ENCODE data around the gene MEP1B.
"Not testable (repeated sequence)": the region's sequence is repeated elsewhere in the genome, so short reads cannot be mapped to it uniquely, and the experiment has no call there.

Gene MEP1B

GRCh38 chr18:32213693-32214092 is 23.9 kb downstream of the MEP1B start:
- H3K4me1 ChIP-seq (ENCODE audit: insufficient read depth, low read length), result no peaks in the 10 kb centered on the region
- H3K36me3 ChIP-seq (ENCODE audit: insufficient read depth, low read length), result no peaks in the 10 kb centered on the region
- no peak overlapping the region for H3K4me3 ChIP-seq (ENCODE audit: low read depth in 1 of 2, low read length in 2 of 2)
- no peak overlapping the region for H3K27ac ChIP-seq (ENCODE audit: low read depth, low read length)
- no peaks in the 10 kb centered on the region for H3K9me3 ChIP-seq (ENCODE audit: low read length)
- no peak overlapping the region for H3K9ac ChIP-seq (ENCODE audit: low read length)
- H3K27me3 ChIP-seq (ENCODE audit: control insufficient read depth in 1 of 2, insufficient read depth in 2 of 2, low read length in 2 of 2), result no peaks in the 10 kb centered on the region

DNA sequence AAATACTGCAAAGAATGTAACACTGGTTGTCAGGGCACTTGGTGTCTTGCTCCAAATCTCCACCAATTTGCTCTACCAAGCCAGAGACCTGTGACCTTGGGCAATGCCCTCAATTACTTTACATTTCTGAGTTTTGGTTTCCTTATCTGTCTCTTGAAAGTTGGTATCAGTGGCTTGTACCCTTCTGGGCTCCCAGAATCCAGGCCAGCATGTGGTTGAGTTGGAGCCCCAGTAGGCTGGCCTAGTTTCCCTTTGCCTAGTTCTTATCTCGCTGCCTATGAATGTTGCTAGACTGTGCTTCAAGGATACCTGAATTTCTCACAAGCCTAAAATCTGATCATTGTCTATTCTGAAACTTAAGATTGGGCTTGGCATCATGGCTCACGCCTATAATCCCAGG is 26.6 kb downstream of the MEP1B start:
- H3K27ac ChIP-seq (ENCODE audit: low read depth, low read length), result no peak overlapping the region
- no peak overlapping the region for H3K9ac ChIP-seq (ENCODE audit: low read length)
- H3K27me3 ChIP-seq (ENCODE audit: control insufficient read depth in 1 of 2, insufficient read depth in 2 of 2, low read length in 2 of 2), result no peaks in the 10 kb centered on the region
- no peaks in the 10 kb centered on the region for H3K4me1 ChIP-seq (ENCODE audit: insufficient read depth, low read length)
- H3K36me3 ChIP-seq (ENCODE audit: insufficient read depth, low read length), result no peaks in the 10 kb centered on the region
- no peak overlapping the region for H3K4me3 ChIP-seq (ENCODE audit: low read depth in 1 of 2, low read length in 2 of 2)
- no peaks in the 10 kb centered on the region for H3K9me3 ChIP-seq (ENCODE audit: low read length)

DNA sequence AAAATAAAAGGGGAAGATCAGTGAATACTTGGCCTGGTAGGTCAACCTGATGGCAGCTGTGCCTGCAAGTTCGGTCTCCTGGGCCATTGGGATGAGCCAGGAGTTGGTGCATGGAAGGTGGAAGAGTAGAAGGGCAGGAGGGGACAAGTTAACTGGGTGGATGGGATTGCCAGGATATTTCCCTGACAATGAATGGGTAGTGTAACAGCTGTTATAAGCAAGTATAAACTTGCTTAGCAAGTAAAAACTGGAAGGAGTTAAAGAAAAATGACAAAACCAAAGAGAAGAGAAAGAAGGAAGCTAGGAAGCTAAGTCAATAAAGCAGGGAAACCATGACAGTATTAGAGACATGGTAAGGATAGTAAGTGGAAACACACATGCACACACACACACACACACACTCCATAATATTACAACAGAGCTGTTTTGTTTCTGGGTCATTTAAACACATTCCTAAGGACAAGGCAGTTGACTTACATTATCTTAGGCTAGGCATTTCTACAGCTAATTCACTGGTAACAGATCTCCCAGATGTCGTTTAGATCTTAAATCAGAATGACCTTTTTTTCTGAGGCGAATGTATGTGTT is 29.7 kb downstream of the MEP1B start:
- Histone ChIP-seq H3K27me3 (ENCODE audit: control insufficient read depth in 1 of 2, insufficient read depth in 2 of 2, low read length in 2 of 2) (no peaks in the 10 kb centered on the region), H3K9me3 (ENCODE audit: low read length) (no peaks in the 10 kb centered on the region), H3K36me3 (ENCODE audit: insufficient read depth, low read length) (no peaks in the 10 kb centered on the region), H3K27ac (ENCODE audit: low read depth, low read length) (no peak overlapping the region), H3K4me1 (ENCODE audit: insufficient read depth, low read length) (no peaks in the 10 kb centered on the region), H3K4me3 (ENCODE audit: low read depth in 1 of 2, low read length in 2 of 2) (no peak overlapping the region), H3K9ac (ENCODE audit: low read length) (no peak overlapping the region)

GRCh38 chr18:32233348-32233747 is 43.5 kb downstream of the MEP1B start:
- not testable (repeated sequence) for H3K27me3 ChIP-seq (ENCODE audit: control insufficient read depth in 1 of 2, insufficient read depth in 2 of 2, low read length in 2 of 2); H3K27ac ChIP-seq (ENCODE audit: low read depth, low read length); H3K4me3 ChIP-seq (ENCODE audit: low read depth in 1 of 2, low read length in 2 of 2); H3K4me1 ChIP-seq (ENCODE audit: insufficient read depth, low read length); H3K9ac ChIP-seq (ENCODE audit: low read length); H3K36me3 ChIP-seq (ENCODE audit: insufficient read depth, low read length); H3K9me3 ChIP-seq (ENCODE audit: low read length)

DNA sequence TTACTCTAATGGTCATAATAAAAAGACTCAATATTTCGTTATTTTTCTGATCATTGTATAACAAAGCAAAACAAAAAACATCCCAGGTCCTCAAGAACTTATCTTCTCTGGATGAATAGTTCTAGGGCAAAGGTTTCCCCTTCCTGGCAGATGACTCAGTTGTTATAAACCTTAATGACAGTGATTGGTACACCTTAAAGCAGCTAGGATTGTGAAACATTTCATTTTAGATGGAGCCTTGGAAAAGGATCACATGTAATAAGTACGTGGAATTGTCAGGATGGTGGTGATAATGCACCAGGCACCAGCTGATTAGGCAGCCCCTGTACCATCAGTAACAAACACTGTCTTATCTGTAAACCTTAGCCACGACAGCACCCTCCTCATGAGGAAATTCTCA is 47.2 kb downstream of the MEP1B start:
- Histone ChIP-seq H3K27ac (ENCODE audit: low read depth, low read length) (no peak overlapping the region), H3K4me1 (ENCODE audit: insufficient read depth, low read length) (no peaks in the 10 kb centered on the region), H3K9me3 (ENCODE audit: low read length) (no peaks in the 10 kb centered on the region), H3K4me3 (ENCODE audit: low read depth in 1 of 2, low read length in 2 of 2) (no peak overlapping the region), H3K36me3 (ENCODE audit: insufficient read depth, low read length) (no peaks in the 10 kb centered on the region), H3K9ac (ENCODE audit: low read length) (no peak overlapping the region), H3K27me3 (ENCODE audit: control insufficient read depth in 1 of 2, insufficient read depth in 2 of 2, low read length in 2 of 2) (no peaks in the 10 kb centered on the region)

GRCh38 chr18:32238635-32239268 is 48.9 kb downstream of the MEP1B start:
- Histone ChIP-seq H3K9me3 (ENCODE audit: low read length) (no peaks in the 10 kb centered on the region), H3K27ac (ENCODE audit: low read depth, low read length) (no peak overlapping the region), H3K4me3 (ENCODE audit: low read depth in 1 of 2, low read length in 2 of 2) (no peak overlapping the region), H3K27me3 (ENCODE audit: control insufficient read depth in 1 of 2, insufficient read depth in 2 of 2, low read length in 2 of 2) (no peaks in the 10 kb centered on the region), H3K36me3 (ENCODE audit: insufficient read depth, low read length) (no peaks in the 10 kb centered on the region), H3K9ac (ENCODE audit: low read length) (no peak overlapping the region), H3K4me1 (ENCODE audit: insufficient read depth, low read length) (no peaks in the 10 kb centered on the region)

DNA sequence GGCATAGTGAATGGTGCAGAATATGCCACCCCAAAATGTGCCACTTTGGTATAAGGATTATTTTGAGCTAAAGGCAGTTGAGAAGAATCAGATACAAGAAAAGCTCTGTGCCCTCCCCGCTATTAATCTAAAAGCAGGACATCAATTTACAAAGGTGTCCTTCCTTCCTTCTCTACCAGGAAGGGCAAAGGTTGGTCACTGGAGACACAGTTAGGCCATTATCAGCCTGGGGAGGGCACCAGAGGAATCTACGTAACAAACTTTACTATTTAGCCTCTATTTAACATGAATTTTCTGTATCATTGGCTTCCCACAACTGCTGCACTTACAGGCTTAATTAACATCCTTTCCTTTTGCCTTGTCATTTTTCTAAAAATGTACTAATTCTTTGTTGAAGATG is 52.6 kb downstream of the MEP1B start:
- Histone ChIP-seq H3K4me3 (ENCODE audit: low read depth in 1 of 2, low read length in 2 of 2) (no peak overlapping the region), H3K4me1 (ENCODE audit: insufficient read depth, low read length) (no peaks in the 10 kb centered on the region), H3K36me3 (ENCODE audit: insufficient read depth, low read length) (no peaks in the 10 kb centered on the region), H3K9me3 (ENCODE audit: low read length) (no peaks in the 10 kb centered on the region), H3K9ac (ENCODE audit: low read length) (no peak overlapping the region), H3K27ac (ENCODE audit: low read depth, low read length) (no peak overlapping the region), H3K27me3 (ENCODE audit: control insufficient read depth in 1 of 2, insufficient read depth in 2 of 2, low read length in 2 of 2) (no peaks in the 10 kb centered on the region)

- no peaks in the 10 kb centered on the region for H3K9me3 ChIP-seq (ENCODE audit: low read length)
- H3K27me3 ChIP-seq (ENCODE audit: control insufficient read depth in 1 of 2, insufficient read depth in 2 of 2, low read length in 2 of 2), result no peaks in the 10 kb centered on the region
- H3K27ac ChIP-seq (ENCODE audit: low read depth, low read length), result no peak overlapping the region
- no peak overlapping the region for H3K4me3 ChIP-seq (ENCODE audit: low read depth in 1 of 2, low read length in 2 of 2)
- H3K4me1 ChIP-seq (ENCODE audit: insufficient read depth, low read length), result no peaks in the 10 kb centered on the region
- H3K36me3 ChIP-seq (ENCODE audit: insufficient read depth, low read length), result no peaks in the 10 kb centered on the region
- H3K9ac ChIP-seq (ENCODE audit: low read length), result no peak overlapping the region
Measured at GRCh38 chr18:32243358-32243757, 53.5 kb downstream of the MEP1B start.

- Histone ChIP-seq H3K27ac (ENCODE audit: low read depth, low read length) (no peak overlapping the region), H3K36me3 (ENCODE audit: insufficient read depth, low read length) (no peaks in the 10 kb centered on the region), H3K9ac (ENCODE audit: low read length) (no peak overlapping the region), H3K9me3 (ENCODE audit: low read length) (no peaks in the 10 kb centered on the region), H3K27me3 (ENCODE audit: control insufficient read depth in 1 of 2, insufficient read depth in 2 of 2, low read length in 2 of 2) (no peaks in the 10 kb centered on the region), H3K4me1 (ENCODE audit: insufficient read depth, low read length) (no peaks in the 10 kb centered on the region), H3K4me3 (ENCODE audit: low read depth in 1 of 2, low read length in 2 of 2) (no peak overlapping the region)
Measured at GRCh38 chr18:32244881-32245280, 55.0 kb downstream of the MEP1B start.

DNA sequence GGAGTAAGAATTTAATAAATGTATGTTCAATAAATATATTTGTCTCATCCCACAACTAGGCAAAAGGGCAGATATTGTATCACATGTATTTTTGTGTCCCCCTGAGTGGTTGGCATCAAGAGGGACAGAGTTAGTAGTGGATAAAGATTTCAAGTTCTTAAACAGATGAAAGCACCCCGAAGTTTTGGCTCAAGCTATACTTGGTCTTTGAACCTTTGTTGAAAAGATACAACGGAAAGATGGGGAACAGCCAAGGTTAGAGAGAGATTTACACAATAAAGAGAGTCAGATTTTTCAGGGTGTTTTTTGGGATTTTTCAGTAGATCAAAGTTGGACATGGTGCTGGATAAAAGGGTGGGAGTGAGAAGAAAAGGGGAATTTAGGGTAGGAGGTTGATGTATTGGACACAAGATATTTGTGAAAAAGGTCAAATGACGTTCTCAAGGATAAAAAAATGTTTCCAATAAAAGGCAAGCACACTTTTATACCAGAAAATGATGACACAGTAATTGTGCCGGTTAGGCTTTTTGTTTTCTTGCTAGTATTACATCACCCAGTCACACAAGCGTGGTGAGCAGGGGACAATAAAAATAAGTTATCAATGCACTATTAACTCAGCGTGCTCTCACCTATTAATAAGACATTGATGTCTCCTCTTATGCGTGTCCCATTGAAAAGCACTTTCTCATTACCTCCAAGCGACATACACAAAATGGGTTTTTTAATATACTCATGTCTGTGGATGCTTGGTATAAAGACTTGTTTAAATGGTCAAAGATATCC is 59.5 kb downstream of the MEP1B start:
- no peak overlapping the region for H3K9ac ChIP-seq (ENCODE audit: low read length)
- no peaks in the 10 kb centered on the region for H3K27me3 ChIP-seq (ENCODE audit: control insufficient read depth in 1 of 2, insufficient read depth in 2 of 2, low read length in 2 of 2)
- no peak overlapping the region for H3K27ac ChIP-seq (ENCODE audit: low read depth, low read length)
- no peak overlapping the region for H3K4me3 ChIP-seq (ENCODE audit: low read depth in 1 of 2, low read length in 2 of 2)
- H3K36me3 ChIP-seq (ENCODE audit: insufficient read depth, low read length), result no peaks in the 10 kb centered on the region
- H3K4me1 ChIP-seq (ENCODE audit: insufficient read depth, low read length), result no peaks in the 10 kb centered on the region
- H3K9me3 ChIP-seq (ENCODE audit: low read length), result no peaks in the 10 kb centered on the region

- H3K9me3 ChIP-seq (ENCODE audit: low read length), result no peaks in the 10 kb centered on the region
- no peak overlapping the region for H3K9ac ChIP-seq (ENCODE audit: low read length)
- H3K4me1 ChIP-seq (ENCODE audit: insufficient read depth, low read length), result no peaks in the 10 kb centered on the region
- no peaks in the 10 kb centered on the region for H3K27me3 ChIP-seq (ENCODE audit: control insufficient read depth in 1 of 2, insufficient read depth in 2 of 2, low read length in 2 of 2)
- H3K27ac ChIP-seq (ENCODE audit: low read depth, low read length), result no peak overlapping the region
- H3K36me3 ChIP-seq (ENCODE audit: insufficient read depth, low read length), result no peaks in the 10 kb centered on the region
- no peak overlapping the region for H3K4me3 ChIP-seq (ENCODE audit: low read depth in 1 of 2, low read length in 2 of 2)
Measured at GRCh38 chr18:32251466-32251865, 61.6 kb downstream of the MEP1B start.

Data from muscle layer of colon (tissue), 2 donors.